Colon (tissue), 2 donors: ENCODE measurements around the gene GARS1.
"Not testable (repeated sequence)": the region's sequence is repeated elsewhere in the genome, so short reads cannot be mapped to it uniquely, and the experiment has no call there.

Source experiments
- FAIRE-seq: peaks from 2 replicates; lab custom pipeline; 2012; peaks lifted over from hg19 to GRCh38; lab: Jason Lieb, UNC
- donor health status: control.
- donor health status: control.

Gene GARS1

DNA sequence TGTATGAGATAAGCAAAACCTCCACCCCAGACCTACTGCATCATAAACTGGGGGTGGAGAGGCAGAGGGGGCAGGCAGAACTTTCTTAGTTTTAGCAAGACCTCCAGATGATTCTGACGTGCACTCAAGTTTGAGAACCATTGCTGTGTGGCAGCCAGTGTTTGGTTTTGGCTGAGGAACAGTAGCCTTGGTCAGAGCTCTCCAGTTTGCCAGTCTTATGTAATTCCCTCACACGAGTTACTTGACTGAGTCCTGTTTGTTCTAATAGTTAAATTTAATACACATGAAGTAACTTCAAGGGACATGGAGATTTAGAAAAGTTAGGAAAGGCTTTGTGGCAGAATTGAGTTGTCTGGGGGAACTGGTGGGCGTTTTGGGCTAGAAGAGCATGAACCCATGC, 38.5 kb downstream of the GARS1 start:
- no peak for FAIRE-seq

DNA sequence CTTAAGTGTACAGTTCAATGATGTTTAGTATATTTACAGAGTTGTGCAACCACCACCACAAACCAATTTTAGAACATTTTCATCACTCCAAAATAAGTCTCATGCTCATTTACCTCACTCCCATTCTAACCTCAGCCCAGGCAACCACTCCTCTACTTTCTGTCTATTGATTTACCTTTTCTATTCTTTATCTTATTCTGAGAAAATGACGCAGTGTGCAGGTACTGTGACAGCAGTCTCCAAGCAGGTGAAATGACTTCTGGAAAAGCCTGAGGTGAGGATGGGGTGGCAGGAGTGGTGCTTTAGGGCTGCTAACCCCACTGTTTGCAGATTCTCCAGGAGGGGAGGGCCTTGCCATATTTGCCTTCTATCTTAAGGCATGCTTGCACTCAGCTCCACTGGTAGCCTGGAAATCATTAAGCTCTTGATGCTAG, 39.5 kb downstream of the GARS1 start:
- no peak for FAIRE-seq

DNA sequence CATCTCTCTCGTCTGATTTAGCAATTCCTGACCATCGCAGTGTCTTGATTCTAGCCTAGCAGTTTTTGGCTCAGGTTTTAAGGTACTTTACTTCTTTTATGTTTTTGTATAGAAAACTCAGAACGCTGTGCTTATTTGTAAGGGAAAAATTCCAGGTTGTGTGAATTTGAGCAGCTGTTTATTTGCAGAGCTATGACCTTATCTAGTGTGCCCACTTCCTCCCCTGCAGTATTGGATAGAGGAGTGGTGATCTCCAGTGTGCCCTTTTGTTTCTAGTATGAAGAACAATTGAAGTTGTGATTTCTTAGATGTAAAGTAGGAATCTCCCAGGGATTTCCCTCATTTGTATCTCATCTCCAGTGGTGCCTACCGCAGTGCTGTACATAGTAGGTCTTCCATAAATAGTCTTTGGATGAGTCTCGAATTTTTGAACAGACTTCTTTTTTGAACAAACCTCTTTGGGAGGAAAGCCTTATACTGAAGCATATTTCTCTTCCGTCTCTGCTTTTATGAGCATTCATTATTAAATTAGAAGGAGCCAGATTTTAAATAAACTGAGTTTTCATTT, 40.0 kb downstream of the GARS1 start:
- no peak for FAIRE-seq

DNA sequence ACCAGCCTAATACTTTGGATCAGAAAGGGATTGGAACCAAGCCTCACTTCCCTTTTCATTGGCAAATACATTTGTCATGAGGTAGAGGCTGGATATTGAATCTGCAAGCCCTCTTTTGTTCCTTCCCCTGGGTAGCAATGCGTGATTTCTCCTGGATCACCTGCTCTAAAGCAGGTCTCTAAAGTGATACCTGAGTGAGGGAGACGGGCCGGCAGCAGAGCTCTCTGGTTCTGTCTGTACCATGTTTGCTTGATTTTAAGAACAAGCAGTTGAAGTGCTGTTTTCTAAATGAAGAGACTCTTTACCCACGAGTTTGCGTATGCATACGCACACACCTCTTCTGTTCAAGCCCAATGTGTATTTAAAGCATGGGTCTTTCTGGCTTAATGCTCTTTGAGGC, 41.1 kb downstream of the GARS1 start:
- FAIRE-seq, result no peak

DNA sequence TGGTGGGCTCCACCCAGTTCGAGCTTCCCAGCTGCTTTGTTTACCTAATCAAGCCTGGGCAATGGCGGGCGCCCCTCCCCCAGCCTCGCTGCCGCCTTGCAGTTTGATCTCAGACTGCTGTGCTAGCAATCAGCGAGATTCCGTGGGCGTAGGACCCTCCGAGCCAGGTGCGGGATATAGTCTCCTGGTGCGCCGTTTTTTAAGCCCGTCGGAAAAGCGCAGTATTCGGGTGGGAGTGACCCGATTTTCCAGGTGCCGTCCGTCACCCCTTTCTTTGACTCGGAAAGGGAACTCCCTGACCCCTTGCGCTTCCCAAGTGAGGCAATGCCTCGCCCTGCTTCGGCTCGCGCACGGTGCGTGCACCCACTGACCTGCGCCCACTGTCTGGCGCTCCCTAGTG, 47.6 kb downstream of the GARS1 start:
- FAIRE-seq, result not testable (repeated sequence)

DNA sequence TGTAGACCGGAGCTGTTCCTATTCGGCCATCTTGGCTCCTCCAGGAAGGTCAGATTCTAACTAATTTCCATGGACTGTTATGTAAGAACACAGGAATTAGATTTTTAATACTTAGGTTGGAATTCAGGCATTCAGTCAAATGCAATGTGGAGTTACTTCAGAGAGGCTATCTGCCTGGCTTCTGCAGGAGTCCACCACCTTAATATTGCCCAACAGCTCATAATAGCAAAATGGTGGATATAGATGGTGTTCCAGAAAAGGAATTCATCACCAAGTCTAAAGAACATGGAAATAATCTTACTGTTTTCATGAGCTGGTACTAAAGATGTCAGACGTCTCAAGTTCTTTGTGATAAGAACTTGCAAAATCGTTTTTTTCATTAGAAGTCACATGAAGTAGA, 48.1 kb downstream of the GARS1 start:
- FAIRE-seq, result no peak

DNA sequence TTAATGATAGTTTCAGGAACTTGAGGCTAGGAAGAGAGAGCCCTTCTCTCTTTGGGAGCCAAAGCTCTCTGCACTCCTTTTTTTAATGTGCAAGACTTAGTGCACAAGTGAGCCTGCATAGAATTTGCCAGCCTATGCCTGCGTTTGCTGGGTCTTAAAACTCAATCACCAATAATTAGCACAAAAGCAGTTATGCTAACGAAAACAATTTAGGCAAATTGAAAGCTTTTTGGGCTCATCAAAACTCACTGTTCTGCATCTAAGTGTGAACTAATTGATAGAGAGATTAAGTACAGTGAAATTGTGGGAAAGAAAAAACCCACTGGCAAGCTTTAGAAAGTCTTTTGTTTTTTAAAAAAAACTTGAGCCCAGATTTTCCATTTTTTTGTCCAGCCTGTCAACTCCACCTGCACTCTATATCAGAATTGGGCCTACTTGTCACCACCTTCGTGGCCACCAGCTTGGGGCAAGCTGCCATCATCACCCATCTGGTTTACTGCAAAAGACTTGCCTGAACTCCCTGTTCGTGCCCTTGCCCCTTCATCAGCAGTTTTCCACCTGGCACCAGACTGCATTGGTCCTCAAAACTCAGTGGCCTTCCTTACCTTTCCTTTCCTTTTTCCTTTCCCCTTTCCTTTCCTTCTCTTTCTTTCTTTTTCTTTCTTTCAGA, 49.7 kb downstream of the GARS1 start:
- no peak for FAIRE-seq

DNA sequence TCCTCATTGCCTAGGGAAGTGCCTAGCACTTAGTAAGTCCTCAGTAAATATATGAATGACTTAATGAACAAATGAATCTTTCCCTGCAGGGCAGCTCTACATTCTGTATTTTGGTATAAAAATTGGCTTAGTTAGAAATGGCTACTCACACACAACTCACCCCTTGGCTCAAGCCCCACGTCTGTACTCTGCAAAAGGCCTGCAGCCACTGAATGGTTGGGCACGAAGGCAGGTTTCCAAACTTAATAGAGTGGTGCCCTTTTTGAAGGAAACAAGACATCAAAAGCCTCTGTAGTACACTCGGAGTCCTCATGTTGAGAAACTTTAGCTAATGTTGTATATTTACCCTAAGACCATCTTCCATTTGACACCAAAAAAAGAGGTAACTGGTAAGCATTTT, 51.0 kb downstream of the GARS1 start:
- no peak for FAIRE-seq

DNA sequence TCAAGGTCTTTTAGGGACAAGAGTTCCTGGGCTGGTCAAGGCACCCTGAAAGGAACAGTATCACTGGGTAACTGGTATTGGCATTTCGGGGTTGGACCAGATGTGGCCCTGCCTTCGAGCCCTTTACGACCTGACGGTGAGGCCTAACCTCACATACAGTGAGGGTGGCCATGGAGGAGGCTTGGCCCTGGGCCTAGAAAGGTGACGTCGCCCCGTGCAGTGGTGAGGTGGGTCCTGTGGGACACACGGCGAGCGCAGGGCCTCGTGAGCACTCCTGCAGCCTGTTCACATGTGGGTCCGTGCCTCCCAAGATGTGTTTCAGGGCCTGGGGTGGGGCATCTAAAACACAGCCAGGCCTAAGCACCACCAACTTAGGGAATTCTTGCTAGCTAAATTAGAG, 51.5 kb downstream of the GARS1 start:
- no peak for FAIRE-seq

DNA sequence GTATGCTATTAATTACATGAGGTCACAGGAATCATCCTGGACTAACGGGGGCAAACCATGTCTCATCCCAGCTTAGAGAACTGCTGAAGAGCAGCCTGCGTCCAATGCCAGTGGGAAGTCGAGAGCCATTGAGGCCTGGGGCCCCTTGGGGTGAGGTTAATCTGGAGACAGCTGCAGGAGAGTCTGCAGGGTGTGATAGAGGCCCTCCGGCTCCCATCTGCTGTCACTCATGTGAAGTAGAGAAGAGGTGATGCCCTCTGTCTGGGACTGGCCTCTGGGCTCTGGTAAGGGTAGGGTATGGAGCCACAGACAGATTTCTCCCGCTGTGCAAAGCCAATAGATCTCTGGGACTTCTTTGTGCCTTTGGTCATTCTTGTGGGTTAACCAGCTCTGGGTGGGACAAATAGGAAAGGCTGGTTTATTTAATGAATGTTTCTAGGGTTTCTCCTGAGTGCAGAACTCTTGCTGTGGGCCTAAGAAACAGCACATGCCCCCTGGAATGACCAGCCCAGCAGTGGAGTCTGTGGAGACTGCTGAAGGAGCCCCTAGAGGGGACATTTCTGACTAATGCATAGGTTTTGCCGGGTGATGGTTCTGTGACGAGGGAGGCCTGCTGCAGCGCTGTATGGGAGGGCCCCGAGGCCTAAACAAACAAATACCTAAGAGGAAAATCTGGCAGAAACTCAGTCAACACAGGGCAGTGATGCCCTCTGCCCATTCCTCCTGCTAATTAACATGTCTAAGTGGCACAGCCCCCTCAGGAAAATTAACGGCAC, 53.1 kb downstream of the GARS1 start:
- FAIRE-seq, result no peak

DNA sequence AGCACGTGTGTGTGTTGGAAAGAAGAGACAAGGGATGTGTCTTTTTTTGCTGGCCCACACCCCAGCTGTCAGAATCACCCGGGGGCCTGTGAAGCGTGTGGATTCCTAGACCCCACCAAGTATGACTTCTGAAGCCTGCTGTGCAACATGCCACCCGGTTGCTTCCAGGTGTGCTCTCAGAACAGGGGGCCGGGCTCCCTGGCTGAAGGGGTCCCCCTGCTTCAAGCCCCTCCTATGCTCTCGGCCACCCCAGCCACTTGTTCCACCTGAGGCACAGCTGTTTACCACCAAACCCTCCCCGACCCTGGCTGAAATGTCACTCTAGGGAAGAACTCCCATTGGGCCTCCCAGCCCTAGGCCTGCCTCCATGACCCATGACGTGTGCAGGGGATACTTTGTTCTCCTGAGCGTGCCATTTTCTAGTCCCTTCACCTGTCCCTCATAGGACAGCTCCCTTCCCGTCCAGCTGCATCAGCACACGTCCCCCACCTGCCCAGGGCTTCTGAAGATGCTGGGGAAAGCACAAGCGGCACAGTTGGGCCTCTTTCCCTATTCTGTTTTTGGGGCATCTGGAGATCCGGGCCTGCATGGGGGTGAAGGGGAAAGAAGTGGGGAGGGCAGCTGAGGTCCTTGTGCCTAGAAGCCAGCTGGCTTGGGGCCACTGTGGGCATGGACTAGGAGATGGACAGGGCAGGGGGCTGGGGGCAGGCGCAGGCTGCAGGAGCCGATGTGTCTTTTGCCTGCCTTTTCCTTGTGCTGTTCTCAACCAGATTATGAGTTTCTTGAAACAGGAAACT, 54.3 kb downstream of the GARS1 start:
- FAIRE-seq, result no peak

DNA sequence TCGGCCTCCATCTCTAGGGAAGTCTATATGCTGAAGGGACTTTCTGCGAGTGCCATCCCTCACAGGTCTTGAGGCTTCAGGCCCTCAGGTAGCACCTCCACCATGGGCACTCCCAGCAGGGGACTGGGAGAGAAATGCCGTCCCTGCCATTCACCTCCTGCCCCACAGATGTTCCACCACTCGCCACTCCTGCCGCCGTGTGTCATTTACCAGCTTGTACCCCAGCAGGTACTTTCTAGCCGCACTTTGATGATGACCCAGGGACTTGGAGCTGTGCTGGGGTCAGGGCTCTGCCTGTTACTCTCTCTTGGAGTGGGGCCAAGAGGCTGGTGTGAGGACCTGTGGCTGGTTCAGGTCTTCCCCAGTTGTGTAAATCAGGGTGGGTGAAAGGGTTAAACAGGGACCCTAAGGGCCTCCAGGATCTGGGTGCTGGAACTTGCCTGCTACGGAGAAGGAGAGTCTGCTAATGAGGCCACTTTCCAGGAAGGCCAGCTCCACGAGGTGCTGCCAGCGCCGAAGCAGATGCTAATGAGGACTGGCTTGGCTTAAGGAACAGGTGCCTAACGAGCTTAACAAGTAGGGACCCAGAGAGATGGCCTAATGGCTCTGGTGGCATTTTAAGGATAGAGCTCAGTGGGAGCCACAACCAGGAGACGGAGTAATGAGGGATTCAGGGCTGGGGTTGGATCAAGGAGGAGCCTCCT, 55.2 kb downstream of the GARS1 start:
- no peak for FAIRE-seq

DNA sequence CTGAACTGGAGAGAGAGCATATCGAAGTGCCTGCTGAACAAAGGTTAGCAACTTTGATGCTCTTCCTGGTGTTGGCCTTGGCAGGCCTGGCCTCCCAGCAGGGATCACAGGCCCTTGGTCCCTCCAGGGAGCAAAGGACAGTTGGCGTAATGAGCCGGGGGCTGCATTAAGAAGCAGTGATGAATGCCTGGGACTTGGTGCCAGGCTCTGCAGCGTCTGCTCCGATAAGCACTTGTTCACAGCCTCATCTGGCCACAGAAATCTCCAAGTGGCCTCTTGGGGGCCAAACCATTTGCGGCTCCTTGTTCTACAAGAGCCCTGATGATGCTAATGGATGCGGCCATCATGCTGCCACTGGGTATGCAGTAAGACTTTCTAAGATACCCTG, 55.7 kb downstream of the GARS1 start:
- FAIRE-seq, result no peak

DNA sequence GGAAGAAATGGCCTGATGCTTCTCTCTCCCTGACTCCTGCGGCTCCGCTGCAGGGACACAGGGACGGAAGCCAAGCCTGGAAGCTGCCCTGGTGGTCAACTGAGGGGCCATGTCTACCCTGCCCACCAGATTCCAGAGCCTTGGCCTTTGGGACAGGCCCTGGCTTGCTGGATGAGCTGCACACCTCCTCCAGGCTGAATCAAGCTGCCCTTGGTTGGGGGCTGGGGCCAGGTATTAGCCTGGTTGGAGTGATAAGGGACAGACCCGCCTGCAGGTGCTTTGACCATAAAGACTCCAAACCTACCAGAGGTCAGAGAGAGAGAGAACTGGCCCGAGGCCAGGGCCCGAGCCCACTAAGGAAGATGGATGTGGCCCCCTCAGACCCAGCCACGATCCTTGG, 57.5 kb downstream of the GARS1 start:
- FAIRE-seq, result no peak

DNA sequence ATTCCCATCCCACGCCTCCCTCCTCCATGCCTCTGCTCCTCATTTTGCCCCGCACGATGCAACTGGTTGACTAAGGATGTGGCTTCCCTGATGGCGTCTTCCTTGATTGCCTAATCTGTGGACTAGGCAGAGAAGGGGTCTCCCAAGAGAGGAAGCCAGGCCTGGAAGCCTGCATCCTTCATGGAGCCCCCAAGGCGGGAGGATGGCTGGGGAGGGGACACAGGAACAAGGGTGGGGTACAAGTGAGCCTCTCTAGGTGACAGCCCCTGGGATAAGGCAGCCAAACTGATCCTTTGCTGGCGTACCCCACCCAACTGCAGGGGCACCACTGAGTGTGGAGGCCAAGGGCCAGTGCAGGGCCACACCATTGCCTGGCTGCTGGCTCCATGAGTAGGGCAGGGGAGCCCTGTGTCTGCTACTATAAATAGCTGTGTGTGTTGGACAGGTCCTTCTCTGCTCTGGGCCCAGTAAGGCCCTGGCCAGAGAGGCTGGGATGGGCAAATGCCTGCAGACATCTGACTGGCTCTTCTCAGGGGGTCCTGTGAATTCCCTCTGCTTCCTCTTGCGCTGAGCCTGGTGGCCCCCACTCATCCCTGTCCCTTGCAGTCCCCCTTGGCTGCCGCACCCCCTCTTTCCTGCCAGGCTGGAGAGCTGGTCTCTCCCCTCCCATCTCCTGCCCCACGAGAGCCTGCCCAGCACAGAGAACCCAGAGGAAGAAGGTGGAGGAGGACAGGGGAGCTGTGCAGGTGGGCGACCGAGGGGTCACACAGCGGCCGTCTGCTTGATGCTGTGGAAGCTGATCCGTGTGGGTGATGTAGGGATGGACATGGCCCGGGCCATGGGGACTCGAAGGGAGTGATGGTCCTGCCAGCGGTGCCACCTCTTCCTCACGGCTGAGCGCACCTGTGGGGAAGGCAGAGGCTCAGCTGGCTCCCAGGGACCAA, 58.3 kb downstream of the GARS1 start:
- no peak for FAIRE-seq

DNA sequence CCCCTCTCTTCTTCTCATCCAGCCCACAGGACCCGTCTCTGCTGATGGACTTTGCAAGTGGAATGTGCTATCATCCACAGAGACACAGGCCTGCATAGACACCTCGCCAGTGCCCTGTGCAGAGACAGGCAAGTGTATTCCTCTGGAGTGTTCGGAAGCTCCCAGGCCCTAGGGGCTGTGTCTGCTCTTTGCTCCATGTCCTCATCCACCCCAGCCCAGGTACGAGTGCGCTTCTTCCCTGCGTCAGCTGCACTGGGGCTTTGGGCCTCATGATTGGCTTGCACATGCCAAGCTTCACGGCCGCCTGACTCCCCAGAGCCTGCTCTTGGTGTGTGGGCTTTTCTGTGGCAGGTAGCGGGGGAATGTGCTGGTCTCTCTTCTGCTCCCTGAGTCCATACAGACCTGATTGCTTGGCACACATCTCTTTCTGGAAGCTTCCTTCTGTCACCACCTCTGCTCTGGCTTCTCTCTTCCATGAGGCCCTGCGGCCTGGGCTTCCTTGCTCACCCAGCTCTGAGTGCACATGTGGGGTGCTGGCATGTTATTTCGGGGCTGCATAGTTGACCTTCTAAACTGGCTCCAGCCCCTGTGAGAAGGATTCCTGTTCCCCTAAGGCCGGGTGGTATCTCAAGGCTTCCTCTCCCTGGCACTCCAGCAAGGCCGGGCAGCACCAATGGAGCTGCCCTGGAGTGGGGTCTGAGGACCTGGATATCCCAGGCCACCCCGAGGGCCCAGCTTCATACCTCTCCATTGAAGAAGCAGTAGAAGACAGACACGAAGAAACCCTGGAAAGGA, 59.8 kb downstream of the GARS1 start:
- FAIRE-seq, result no peak

DNA sequence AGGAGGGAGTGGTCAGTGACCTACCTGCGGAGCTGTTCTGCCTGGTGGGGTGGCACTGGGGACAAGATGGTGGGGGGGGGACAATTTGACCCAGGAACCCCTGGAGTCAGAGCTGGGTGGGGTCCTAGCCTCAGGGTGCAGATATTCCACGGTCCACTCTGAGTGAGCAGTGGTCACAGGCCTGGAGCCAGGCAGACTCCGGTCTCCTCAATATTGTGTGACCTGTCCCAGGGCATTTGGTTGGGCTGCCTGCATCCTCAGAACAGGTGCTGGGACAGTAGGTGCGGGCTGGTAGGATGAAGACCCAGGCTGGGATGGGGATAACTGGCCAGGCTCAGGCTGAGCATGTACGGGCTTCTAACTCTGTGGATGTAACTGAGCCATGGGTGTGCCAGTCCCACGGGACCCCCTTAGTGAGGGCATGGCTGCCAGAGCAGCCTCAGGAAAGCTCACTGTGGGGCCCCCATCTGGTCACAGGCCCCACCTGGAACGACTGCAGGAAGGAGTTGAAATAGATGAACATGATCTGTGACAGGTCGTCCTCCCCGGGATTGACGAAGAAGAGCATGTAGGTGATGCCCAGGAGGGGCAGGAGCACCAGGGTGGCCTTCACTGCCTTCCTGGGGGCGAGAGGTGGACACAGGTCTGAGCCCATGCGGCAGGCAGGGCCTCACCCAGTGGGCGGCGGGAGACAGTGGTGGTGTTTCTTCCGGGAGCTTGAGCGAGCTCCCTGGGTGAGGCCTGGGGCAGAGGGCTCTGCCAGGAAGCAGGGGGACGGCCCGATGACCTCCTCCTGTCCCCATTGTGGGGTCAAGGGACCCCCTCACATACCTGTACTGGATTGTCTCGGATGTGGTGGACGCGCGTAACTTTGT, 60.7 kb downstream of the GARS1 start:
- no peak for FAIRE-seq

DNA sequence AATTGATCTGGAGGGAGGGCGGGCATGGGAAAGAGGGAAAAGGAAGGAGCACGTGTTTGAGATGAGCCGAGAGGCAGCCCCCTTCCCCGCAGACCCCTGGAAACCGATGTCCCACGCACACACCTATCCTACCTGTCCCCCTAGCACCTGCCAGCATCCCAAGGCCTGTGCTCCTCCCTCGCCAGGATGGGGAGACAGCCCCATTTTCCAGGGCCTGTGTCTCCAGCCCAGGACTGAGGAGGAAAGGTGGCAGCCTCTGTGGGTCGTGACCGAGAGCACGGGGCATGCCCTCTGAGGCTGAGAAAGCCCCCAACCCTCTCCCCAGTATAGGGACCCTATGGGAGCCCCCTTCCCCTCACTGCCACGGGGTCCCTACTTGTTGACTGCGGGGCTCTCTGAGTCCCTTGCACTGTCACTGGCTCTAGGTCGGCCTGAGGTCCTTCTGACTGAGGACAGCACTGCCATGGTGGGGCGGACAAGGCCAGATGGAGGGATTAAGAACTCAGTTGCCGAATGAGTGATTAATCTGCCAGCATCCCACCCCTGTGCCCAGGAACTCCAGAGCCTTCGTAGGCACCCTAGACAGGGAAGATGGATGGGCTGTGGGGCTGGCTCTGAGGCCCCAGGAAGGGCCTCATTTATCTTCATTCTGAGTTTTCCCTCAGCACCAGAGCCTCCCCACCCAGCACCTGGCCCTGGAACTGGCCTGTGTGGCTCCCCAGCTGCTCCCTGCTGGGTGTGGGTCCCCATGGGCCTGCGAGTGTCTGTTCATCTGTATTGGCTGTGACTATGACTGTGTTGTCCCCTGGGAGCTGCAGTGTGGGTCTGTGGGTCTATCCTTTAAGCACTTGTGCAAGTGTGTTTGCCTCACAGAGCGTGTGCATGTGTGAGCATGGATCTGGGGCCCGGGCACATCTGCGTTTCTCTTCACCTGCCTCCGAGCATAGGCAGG, 61.6 kb downstream of the GARS1 start:
- FAIRE-seq, result no peak
